Testis (tissue), 2 donors: ENCODE measurements around the gene UGP2.

Experiments
- CTCF ChIP-seq, 3 experiments: fragments of 450-650 bp in 2 of 3; fragments of 200-600 bp in 1 of 3; sonication (generic) in 1 of 3; IDR thresholded peaks; one replicate each; pipeline ENCODE4 v1.5.1; 2016 to 2019; ENCODE audit warnings: antibody characterized with exemption in 3 of 3, mild to moderate bottlenecking in 2 of 3, moderate library complexity in 1 of 3
- POLR2A ChIP-seq: fragments of 450-650 bp; IDR thresholded peaks from one replicate; pipeline ENCODE4 v1.6.1; 2017; ENCODE audit warnings: antibody characterized with exemption, mild to moderate bottlenecking, moderate library complexity

DNA sequence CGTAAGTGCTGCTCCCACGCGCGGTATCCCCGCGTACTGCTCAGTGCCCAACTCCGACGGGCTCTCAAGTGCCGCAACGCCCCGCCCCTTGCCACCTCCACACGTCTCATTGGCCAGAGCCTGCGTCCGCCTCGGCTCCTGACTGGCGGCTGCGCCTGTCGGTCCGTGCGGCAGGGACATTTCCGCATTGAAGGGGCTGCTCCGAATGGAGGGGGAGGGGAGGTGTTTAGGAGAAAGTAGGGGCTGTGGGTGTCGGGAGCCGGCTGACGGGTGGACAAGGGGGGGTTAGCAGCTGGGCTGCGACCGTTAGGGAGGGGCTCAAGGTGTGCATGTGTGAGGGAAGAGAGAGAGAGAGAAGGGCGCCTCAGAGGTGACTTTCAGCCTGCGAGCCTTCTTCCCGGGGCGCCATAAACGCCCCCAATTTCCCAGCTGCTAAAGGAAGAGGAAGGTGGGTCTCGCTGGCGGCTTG lies 877 bp upstream of the UGP2 start:
- no peak for TF ChIP-seq CTCF (IDR thresholded peaks at IDR 0.05)
- TF ChIP-seq POLR2A = peak; percentile 98
